Kasumi-1 (cell line): Measurements from ENCODE around the gene IFI30.

Experiments used
- DNase-seq, 2 experiments: peaks; one replicate each; lab custom pipeline; 2025; lab: John Stamatoyannopoulos, UW

The IFI30 gene

GRCh38 chr19:18171605-18172327 lies 1.8 kb upstream of the IFI30 start:
- no peak for DNase-seq

- DNase-seq, result no peak
Measured at GRCh38 chr19:18172331-18173053, 1.1 kb upstream of the IFI30 start.

GRCh38 chr19:18173054-18173571 lies 500 bp upstream of the IFI30 start:
- DNase-seq, result no peak

- DNase-seq, result no peak
Measured at GRCh38 chr19:18174983-18175382, 1.4 kb downstream of the IFI30 start.

GRCh38 chr19:18176367-18177310 lies 3.0 kb downstream of the IFI30 start:
- DNase-seq, result no peak

- peak; percentile 32 to 40 for DNase-seq
Measured at GRCh38 chr19:18179957-18180356, 6.3 kb downstream of the IFI30 start.

GRCh38 chr19:18183529-18183928 lies 9.9 kb downstream of the IFI30 start:
- no peak for DNase-seq

- no peak for DNase-seq
Measured at GRCh38 chr19:18185538-18185937, 11.9 kb downstream of the IFI30 start.

GRCh38 chr19:18190278-18190677 lies 16.7 kb downstream of the IFI30 start:
- DNase-seq, result no peak

GRCh38 chr19:18191640-18192062 lies 18.0 kb downstream of the IFI30 start:
- no peak for DNase-seq

GRCh38 chr19:18192673-18193387 lies 19.2 kb downstream of the IFI30 start, which contains the start of gene MPV17L2:
MPV17L2 (plus strand) TSS chr19:18193218; CDS start chr19:18193282, 64 bp downstream.
- peak; percentile 99 to 100 for DNase-seq

- DNase-seq, result peak in 1 of 2 experiments; percentile 11
Measured at GRCh38 chr19:18193388-18194180, 20.0 kb downstream of the IFI30 start.

- DNase-seq, result no peak
Measured at GRCh38 chr19:18194181-18194530, 20.5 kb downstream of the IFI30 start.

GRCh38 chr19:18194554-18195238 lies 21.1 kb downstream of the IFI30 start:
- no peak for DNase-seq

- DNase-seq, result no peak
Measured at GRCh38 chr19:18196511-18196845, 22.9 kb downstream of the IFI30 start.

GRCh38 chr19:18197306-18197705 lies 23.7 kb downstream of the IFI30 start:
- no peak for DNase-seq

GRCh38 chr19:18197941-18198340 lies 24.3 kb downstream of the IFI30 start:
- DNase-seq, result no peak

- no peak for DNase-seq
Measured at GRCh38 chr19:18198374-18198773, 24.8 kb downstream of the IFI30 start.

- no peak for DNase-seq
Measured at GRCh38 chr19:18202397-18202777, 28.8 kb downstream of the IFI30 start.

GRCh38 chr19:18202778-18203407 lies 29.3 kb downstream of the IFI30 start:
- peak; percentile 27 to 44 for DNase-seq
